Effector memory CD4-positive, alpha-beta T cell (primary cell): ENCODE results near the gene BCKDHA.
A peak's percentile ranks its signal among the peaks of the same experiment; 100 is the strongest.

Source experiments
- DNase-seq, 3 donors: peaks; one replicate each; pipeline ENCODE4 v3.0.0-alpha.2; 2020
- H3K27ac ChIP-seq: 2 replicates; pipeline ENCODE4 v1.7.0; 2013; ENCODE audit warnings: mild to moderate bottlenecking, low read length, moderate library complexity; ENCODE audit not compliant: insufficient read depth, poor library complexity, severe bottlenecking
- H3K27me3 ChIP-seq: replicated peaks from 2 replicates; pipeline ENCODE4 v1.7.0; 2013; ENCODE audit warnings: mild to moderate bottlenecking, low read length; ENCODE audit not compliant: insufficient read depth, control insufficient read depth, poor library complexity, severe bottlenecking
- H3K36me3 ChIP-seq: 2 replicates; pipeline ENCODE4 v1.7.0; 2013; ENCODE audit warnings: mild to moderate bottlenecking, low read length, moderate library complexity; ENCODE audit not compliant: control insufficient read depth, insufficient read depth
- H3K4me1 ChIP-seq: 2 replicates; pipeline ENCODE4 v1.7.0; 2013; ENCODE audit warnings: low read length, mild to moderate bottlenecking; ENCODE audit not compliant: control insufficient read depth, insufficient read depth, poor library complexity, severe bottlenecking
- H3K4me3 ChIP-seq: 2 replicates; pipeline ENCODE4 v1.7.0; 2013; ENCODE audit warnings: low read length, low read depth, mild to moderate bottlenecking; ENCODE audit not compliant: insufficient read depth, poor library complexity, severe bottlenecking
- H3K9me3 ChIP-seq: 2 replicates; pipeline ENCODE4 v1.7.0; 2013; ENCODE audit warnings: mild to moderate bottlenecking, low read length, moderate library complexity; ENCODE audit not compliant: control insufficient read depth
- total RNA-seq, 3 donors: gene quantifications; one replicate each; lab custom pipeline; 2026; lab: John Stamatoyannopoulos, UW

The BCKDHA gene
- total RNA-seq = 0.77 to 0.96 (median 0.86) reads per million in 3 donors

GRCh38 chr19:41397086-41398049, at the start of gene BCKDHA, which contains the start of gene EXOSC5:
Gene BCKDHA, plus strand, starts transcription at chr19:41397818. Its CDS starts 10 bp downstream, at chr19:41397828.
Gene EXOSC5, minus strand, starts transcription at chr19:41397359. Its CDS starts 31 bp downstream, at chr19:41397328.
- peak; percentile 98 to 99 (median 99) for DNase-seq
- Histone ChIP-seq H3K9me3 (no peaks in the 10 kb centered on the region), H3K27me3 (no peaks in the 10 kb centered on the region), H3K4me1 (peaks cover 5% of the 10 kb centered on the region), H3K36me3 (no peaks in the 10 kb centered on the region), H3K27ac (peak within 1 kb of the TSS; percentile 98), H3K4me3 (peak within 1 kb of the TSS; percentile 99)

DNA sequence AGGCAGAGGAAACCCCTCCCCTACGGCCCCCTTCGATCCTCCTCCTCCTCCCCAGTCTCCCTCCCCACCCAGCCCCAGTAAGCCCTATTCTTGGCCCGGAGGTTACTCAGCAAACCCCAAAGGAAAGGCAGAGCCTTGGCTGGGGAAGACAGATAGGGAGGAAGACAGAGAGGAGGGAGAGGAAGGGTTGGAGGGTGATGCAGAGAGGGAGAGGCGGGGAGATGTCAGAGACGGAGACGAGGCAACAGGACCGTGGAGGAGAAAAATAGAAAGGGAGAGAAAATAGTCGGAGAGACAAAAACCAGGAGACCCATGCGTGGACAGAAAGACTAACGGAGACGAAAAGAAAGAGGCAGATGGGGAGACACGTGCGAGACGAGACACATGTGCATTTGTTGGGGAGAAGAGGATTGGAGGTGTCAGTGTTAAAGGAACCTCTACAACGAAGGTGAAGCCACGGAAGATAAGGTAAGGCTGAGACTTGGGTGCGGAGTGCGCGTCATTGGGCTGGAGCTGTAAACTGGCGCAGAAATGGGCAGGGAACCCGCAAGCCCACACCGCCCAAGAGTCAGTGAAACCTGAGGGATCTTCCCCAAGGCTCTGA, 46.8 kb upstream of the BCKDHA start:
- DNase-seq = no peak
- Histone ChIP-seq H3K27ac (peak overlapping the region; percentile 95), H3K4me1 (peaks cover 42% of the 10 kb centered on the region), H3K27me3 (no peaks in the 10 kb centered on the region), H3K36me3 (peaks cover 27% of the 10 kb centered on the region), H3K9me3 (no peaks in the 10 kb centered on the region), H3K4me3 (peak overlapping the region; percentile 99)

DNA sequence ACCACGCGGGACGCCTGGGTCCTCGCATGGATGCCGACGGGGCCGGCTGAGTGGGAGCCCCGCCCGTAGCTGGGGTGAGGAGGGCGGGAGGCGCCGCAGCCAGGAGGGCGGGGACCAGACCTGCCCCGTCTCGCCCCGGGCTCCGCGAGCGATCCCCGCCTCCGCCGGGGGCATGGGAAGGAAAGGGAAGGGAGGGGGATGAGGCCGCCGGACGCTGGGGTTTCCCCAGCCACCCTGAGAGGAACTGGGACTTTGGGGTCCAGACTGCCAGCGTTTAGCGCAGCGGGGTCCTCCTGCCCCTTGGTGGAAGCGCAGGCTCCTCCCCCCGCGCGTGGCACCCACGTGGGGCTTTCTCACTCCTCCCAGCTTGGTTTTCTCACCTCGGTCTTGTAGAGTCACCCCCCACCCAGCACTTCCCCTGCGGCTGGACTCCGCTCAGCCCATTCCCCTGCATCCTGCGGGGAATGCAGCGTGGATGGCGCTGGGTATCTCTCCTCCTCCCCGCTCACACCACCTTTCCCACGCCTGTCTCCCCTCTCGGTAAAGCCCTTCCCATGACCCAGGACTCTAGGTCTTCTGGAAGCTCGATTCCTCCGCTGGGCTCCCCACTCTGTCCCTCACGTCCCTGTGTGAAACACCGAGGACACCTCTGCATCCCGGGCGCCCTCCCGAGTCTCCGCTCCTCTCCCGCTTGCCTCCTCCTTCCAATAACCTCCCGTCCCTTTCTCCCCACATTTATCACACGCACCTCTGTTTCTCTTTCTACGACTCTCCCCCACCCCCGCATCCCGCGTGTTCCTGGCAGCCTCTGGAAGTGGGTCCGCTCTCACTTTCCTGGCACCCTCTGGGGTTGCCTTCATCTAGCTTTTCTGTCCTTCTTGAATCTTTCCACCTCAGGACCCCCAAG, 46.0 kb upstream of the BCKDHA start:
- Histone ChIP-seq H3K9me3 (no peaks in the 10 kb centered on the region), H3K36me3 (peaks cover 19% of the 10 kb centered on the region), H3K4me3 (peak overlapping the region; percentile 99), H3K27me3 (no peaks in the 10 kb centered on the region), H3K4me1 (peaks cover 50% of the 10 kb centered on the region), H3K27ac (peak overlapping the region; percentile 95)
- peak; percentile 86 to 90 (median 89) for DNase-seq

GRCh38 chr19:41352279-41352608, 45.4 kb upstream of the BCKDHA start:
- H3K36me3 ChIP-seq = peaks cover 13% of the 10 kb centered on the region
- H3K9me3 ChIP-seq = no peaks in the 10 kb centered on the region
- peak overlapping the region; percentile 95 for H3K27ac ChIP-seq
- H3K27me3 ChIP-seq = no peaks in the 10 kb centered on the region
- no peak for DNase-seq
- H3K4me3 ChIP-seq = peak overlapping the region; percentile 99
- peaks cover 57% of the 10 kb centered on the region for H3K4me1 ChIP-seq

DNA sequence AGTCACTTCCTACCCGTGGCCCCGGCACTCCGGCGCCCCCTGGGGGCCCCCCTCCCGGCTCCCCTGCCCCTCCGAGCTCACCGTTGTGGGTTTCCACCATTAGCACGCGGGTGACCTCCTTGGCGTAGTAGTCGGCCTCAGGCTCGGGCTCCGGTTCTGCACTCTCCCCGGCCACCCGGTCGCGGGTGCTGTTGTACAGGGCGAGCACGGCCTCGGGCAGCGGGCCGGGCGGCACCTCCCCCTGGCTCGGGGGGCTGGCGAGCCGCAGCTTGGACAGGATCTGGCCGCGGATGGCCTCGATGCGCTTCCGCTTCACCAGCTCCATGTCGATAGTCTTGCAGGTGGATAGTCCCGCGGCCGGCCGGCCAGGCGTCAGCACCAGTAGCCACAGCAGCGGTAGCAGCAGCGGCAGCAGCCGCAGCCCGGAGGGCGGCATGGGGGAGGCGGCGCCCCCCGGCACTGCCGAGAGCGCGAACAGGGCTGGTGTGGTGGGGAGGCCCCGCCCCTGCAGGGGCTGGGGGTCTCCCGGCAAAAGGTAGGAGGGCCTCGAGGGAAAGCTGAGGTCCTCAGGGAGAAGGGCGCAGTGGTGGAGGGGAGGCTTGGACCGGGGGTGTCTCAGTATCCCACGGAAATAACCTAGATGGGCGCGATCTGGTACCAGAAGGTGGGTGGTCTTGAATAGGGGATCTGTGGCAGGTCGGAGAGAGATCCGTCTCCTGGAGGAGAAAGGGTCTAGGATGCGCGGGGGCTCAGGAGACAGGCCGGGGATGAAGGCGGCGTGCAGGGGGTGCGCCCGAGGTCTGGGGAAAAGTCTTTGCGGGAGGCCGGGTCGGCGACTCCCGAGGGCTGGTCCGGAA, 44.8 kb upstream of the BCKDHA start:
- Histone ChIP-seq H3K9me3 (no peaks in the 10 kb centered on the region), H3K36me3 (peaks cover 10% of the 10 kb centered on the region), H3K27ac (peak overlapping the region; percentile 95), H3K4me3 (peak overlapping the region; percentile 99), H3K27me3 (no peaks in the 10 kb centered on the region), H3K4me1 (peaks cover 62% of the 10 kb centered on the region)
- DNase-seq = peak; percentile 63 to 70 (median 65)

DNA sequence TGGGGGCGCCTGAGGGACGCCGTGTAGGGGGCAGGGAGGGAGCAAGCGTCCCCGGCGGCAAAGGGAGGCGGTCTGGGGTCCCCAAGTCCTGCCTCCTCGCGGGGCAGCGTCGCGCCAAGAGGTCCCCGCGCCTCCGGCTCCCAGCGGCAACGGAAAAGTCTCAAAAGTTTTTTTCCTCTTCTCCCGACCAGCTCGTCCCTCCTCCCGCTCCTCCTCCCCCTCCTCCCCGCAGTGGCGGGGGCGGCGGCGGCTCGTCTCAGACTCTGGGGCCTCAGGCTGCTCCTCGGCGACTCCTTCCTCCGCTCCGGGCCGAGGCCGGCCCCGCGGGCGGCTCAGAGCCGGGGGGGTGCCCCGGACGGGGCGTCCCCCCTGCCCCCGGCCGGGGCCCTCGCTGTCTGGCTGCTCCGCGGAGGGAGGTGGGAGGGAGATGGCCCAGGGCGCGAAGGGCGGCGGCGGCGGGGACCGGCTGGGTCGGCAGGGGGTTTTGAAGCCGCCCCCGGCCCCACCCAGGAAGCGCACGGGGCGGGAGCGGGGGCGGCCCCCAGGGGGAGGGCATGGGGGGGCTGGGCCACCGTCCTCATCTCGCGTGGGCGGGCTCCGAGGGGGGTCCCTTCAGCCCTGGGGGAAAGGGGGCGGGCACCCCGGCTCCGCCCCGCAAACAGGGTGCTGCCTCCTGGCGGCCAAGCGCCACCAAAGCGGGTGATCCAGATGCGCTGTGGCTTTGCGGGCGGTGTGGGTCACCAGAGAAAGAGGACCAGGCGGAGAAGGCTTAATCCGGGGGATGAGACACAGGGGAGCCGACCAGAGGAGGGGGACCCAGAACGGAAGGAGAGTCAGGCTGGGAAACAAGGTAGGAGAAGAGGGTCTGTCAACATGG, 43.9 kb upstream of the BCKDHA start, which contains the start of gene TGFB1:
TGFB1 (minus strand) TSS at position 457 of the 877 bp plus-strand sequence. CDS start 878 bp downstream, outside the sequence.
- Histone ChIP-seq H3K4me1 (peaks cover 66% of the 10 kb centered on the region), H3K36me3 (peaks cover 6% of the 10 kb centered on the region), H3K4me3 (peak within 1 kb of the TSS; percentile 99), H3K27me3 (no peaks in the 10 kb centered on the region), H3K27ac (peak within 1 kb of the TSS; percentile 95), H3K9me3 (no peaks in the 10 kb centered on the region)
- peak; percentile 92 to 95 (median 92) for DNase-seq

DNA sequence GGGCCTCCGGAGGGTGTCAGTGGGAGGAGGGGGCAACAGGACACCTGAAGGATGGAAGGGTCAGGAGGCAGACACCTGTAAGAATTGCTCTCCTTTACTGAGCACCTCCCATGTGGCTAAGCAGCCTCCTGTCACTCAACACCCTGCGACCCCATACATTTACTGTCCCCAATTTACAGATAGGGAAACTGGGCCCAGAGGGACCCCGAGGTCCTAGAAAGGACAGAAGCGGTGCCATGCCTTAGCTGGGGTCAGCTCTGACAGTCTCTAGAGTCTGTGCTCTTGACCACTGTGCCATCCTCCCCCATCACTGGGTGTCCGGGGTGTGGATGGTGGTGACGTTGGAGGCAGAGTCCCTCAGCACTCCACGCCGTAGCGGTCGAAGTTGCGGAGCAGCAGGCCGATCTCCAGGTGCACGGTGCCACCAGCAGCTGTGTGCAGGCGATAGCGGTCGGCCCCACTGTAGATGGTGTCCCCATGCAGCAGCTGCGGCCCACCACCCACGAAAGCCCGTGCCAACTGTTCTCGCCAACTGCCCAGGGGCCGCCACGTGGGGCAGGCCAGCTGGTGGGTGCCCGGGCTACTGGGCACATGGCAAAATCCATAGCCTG, 43.2 kb upstream of the BCKDHA start:
- Histone ChIP-seq H3K4me1 (peaks cover 59% of the 10 kb centered on the region), H3K9me3 (no peaks in the 10 kb centered on the region), H3K36me3 (peaks cover 6% of the 10 kb centered on the region), H3K4me3 (no peak overlapping the region), H3K27ac (peak overlapping the region; percentile 95), H3K27me3 (no peaks in the 10 kb centered on the region)
- DNase-seq = no peak

GRCh38 chr19:41355035-41355434, 42.6 kb upstream of the BCKDHA start:
- Histone ChIP-seq H3K27ac (peak overlapping the region; percentile 95), H3K4me3 (no peak overlapping the region), H3K9me3 (no peaks in the 10 kb centered on the region), H3K4me1 (peaks cover 53% of the 10 kb centered on the region), H3K36me3 (peaks cover 6% of the 10 kb centered on the region), H3K27me3 (no peaks in the 10 kb centered on the region)
- DNase-seq = no peak
